ENCODE data around the gene CIPC. TPM values are rescaled to one million over a fixed set of nuclear protein-coding genes. Genes with fewer than 3 reads are reported as not detected.
A peak's percentile ranks its signal among the peaks of the same experiment; 100 is the strongest.

The CIPC gene
- total and polyA plus RNA-seq, 7 donors: 14.8 to 96.1 (median 59.7) TPM

- Histone ChIP-seq H3K27ac (no peak overlapping the region), H3K36me3 (no peaks in the 10 kb centered on the region), H3K9me3 (no peaks in the 10 kb centered on the region), H3K4me3 (no peak overlapping the region), H3K27me3 (no peaks in the 10 kb centered on the region), H3K4me1 (peaks cover 0 to 29% (median 19%) of the 10 kb centered on the region in 4 donors)
- no peak for DNase-seq
- TF ChIP-seq POLR2A (IDR thresholded peaks at IDR 0.05): no peak
- TF ChIP-seq EP300 (IDR thresholded peaks at IDR 0.05): no peak
- no peak for TF ChIP-seq POLR2AphosphoS5 (IDR thresholded peaks at IDR 0.05)
- TF ChIP-seq CTCF (IDR thresholded peaks at IDR 0.05): no peak
- intact Hi-C loops (cut with DNase I): no loop called here
- 72 to 77% methylated on average over 6 of the region's 6 CpGs for WGBS, 2 donors
These were observed 32.0 kb upstream of the CIPC start for GRCh38 chr14:77065851-77066577.

GRCh38 chr14:77066578-77067172 lies 31.4 kb upstream of the CIPC start:
- TF ChIP-seq EP300 (IDR thresholded peaks at IDR 0.05) (no peak), CTCF (IDR thresholded peaks at IDR 0.05) (no peak), POLR2A (IDR thresholded peaks at IDR 0.05) (no peak), POLR2AphosphoS5 (IDR thresholded peaks at IDR 0.05) (no peak)
- Histone ChIP-seq H3K9me3 (no peaks in the 10 kb centered on the region), H3K4me1 (peaks cover 0 to 29% (median 19%) of the 10 kb centered on the region in 4 donors), H3K27me3 (no peaks in the 10 kb centered on the region), H3K4me3 (no peak overlapping the region), H3K36me3 (no peaks in the 10 kb centered on the region), H3K27ac (no peak overlapping the region)
- intact Hi-C loops (cut with DNase I): no loop called here
- WGBS, 2 donors: 73 to 74% methylated on average over 10 of the region's 10 CpGs
- DNase-seq: no peak

- TF ChIP-seq CTCF (IDR thresholded peaks at IDR 0.05): peak; percentile 82 to 90 (median 88)
- TF ChIP-seq EP300 (IDR thresholded peaks at IDR 0.05): no peak
- no peak for TF ChIP-seq POLR2A (IDR thresholded peaks at IDR 0.05)
- peak in 2 of 4 donors; percentile 8 to 26 for TF ChIP-seq POLR2AphosphoS5 (IDR thresholded peaks at IDR 0.05)
- Histone ChIP-seq H3K9me3 (no peaks in the 10 kb centered on the region), H3K27me3 (no peaks in the 10 kb centered on the region), H3K27ac (peak overlapping the region in 3 of 4 donors; percentile 17 to 54 (median 20)), H3K4me3 (no peak overlapping the region), H3K36me3 (no peaks in the 10 kb centered on the region), H3K4me1 (peaks cover 0 to 29% (median 19%) of the 10 kb centered on the region in 4 donors)
- peak; percentile 89 for DNase-seq
- intact Hi-C loops (cut with DNase I): loop anchor here (1.0 kb wide), 1 partner anchor 154 kb away; no protein-coding TSS in a partner anchor
- 47 to 50% methylated on average over 11 of the region's 11 CpGs for WGBS, 2 donors
These were observed 30.2 kb upstream of the CIPC start for GRCh38 chr14:77067632-77068516.

- Histone ChIP-seq H3K4me1 (peaks cover 0 to 29% (median 19%) of the 10 kb centered on the region in 4 donors), H3K27me3 (no peaks in the 10 kb centered on the region), H3K9me3 (no peaks in the 10 kb centered on the region), H3K36me3 (no peaks in the 10 kb centered on the region), H3K27ac (peak overlapping the region in 3 of 4 donors; percentile 4 to 54 (median 17)), H3K4me3 (no peak overlapping the region)
- DNase-seq: no peak
- intact Hi-C loops (cut with DNase I): loop anchor here (1.0 kb wide), 1 partner anchor 154 kb away; no protein-coding TSS in a partner anchor
- TF ChIP-seq EP300 (IDR thresholded peaks at IDR 0.05) (no peak), POLR2AphosphoS5 (IDR thresholded peaks at IDR 0.05) (no peak), CTCF (IDR thresholded peaks at IDR 0.05) (peak in 1 of 4 experiments; percentile 10), POLR2A (IDR thresholded peaks at IDR 0.05) (no peak)
- 54 to 72% methylated on average over 5 of the region's 5 CpGs for WGBS, 2 donors
These were observed 29.4 kb upstream of the CIPC start for GRCh38 chr14:77068517-77069200.
